Prostate gland (tissue), 2 donors: ENCODE measurements around the gene DUSP11. TPM values are rescaled to one million over a fixed set of nuclear protein-coding genes. Genes with fewer than 3 reads are reported as not detected.

Experiments
- DNase-seq: peaks from one replicate; pipeline ENCODE4 v3.0.0-alpha.2; 2019; ENCODE audit warnings: low spot score
- H3K27ac ChIP-seq, 2 donors: fragments of 200-600 bp; sonication (generic); 2 replicates each; pipeline ENCODE4 v1.5.1; 2017 to 2019
- H3K27me3 ChIP-seq: fragments of 200-600 bp; sonication (generic); replicated peaks from 2 replicates; pipeline ENCODE4 v1.5.1; 2019; ENCODE audit not compliant: insufficient read depth
- H3K36me3 ChIP-seq, 2 donors: fragments of 200-600 bp; sonication (generic); 1 replicate in 1 of 2; 2 replicates in 1 of 2; pipeline versions ENCODE4 v1.5.1 to v1.8.1; 2017 to 2019
- H3K4me1 ChIP-seq: fragments of 200-600 bp; sonication (generic); replicated peaks from 2 replicates; pipeline ENCODE4 v1.5.1; 2019
- H3K4me3 ChIP-seq, 2 donors: fragments of 200-600 bp; sonication (generic); 2 replicates each; pipeline ENCODE4 v1.5.1; 2017 to 2019
- H3K9me3 ChIP-seq: fragments of 200-600 bp; sonication (generic); 2 replicates; pipeline ENCODE4 v1.5.1; 2017
- POLR2A ChIP-seq: fragments of 450-650 bp; IDR thresholded peaks from one replicate; pipeline ENCODE4 v1.6.1; 2016; ENCODE audit warnings: antibody characterized with exemption, mild to moderate bottlenecking
- POLR2AphosphoS5 ChIP-seq: sonication (generic); formaldehyde crosslinking; IDR thresholded peaks from one replicate; pipeline ENCODE4 v1.6.1; 2017; ENCODE audit warnings: antibody characterized with exemption
- WGBS: methylation state at CpG from one replicate; pipeline ENCODE4 v1.1.5; 2018; 5-methylcytosine and 5-hydroxymethylcytosine counted together
- intact Hi-C: fragments of 100-400 bp; cut with DNase I; formaldehyde crosslinking; loops from one replicate; pipeline ENCODE4 v1.14.2; 2022
- total RNA-seq, 2 donors: library from RNA; depleted of rRNA; stranded (reverse); fragments of >200 nt; gene quantifications; one replicate each; pipeline ENCODE4 v1.1.0, GENCODE V29; 2016
- TF ChIP-seq, protein P1 (sequence below), 4 experiments: fragments of 200-600 bp in 2 of 4; fragments of 450-650 bp in 2 of 4; sonication (generic) in 2 of 4; IDR thresholded peaks; 1 replicate in 3 of 4; 2 replicates in 1 of 4; pipeline ENCODE4 v1.5.1; 2016 to 2019; ENCODE audit warnings: antibody characterized with exemption in 4 of 4, mild to moderate bottlenecking in 2 of 4, moderate library complexity in 2 of 4

The DUSP11 gene
- total RNA-seq, 2 donors from 2014 or later: 37.8 to 39.5 TPM

DNA sequence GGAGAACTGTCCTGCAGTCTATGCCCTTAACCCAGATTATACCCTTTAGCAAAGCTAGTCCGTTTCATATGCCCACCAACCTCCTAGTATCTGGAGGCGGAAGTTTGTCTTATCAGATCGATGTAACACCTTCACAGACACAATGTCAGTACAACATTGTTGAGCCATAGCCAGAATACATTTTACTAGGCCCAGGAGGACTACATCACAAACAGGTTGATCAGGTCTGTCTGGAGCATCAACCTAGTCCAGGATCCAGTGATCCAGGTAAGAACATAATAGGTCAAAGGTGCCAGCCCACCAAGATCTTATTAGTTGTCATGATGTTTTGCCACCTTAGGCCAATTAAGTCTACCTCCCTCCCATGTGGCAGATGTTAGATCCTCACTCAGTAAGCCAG, 40.8 kb downstream of the DUSP11 start:
- intact Hi-C loops: no loop called here
- TF ChIP-seq POLR2AphosphoS5: peak; percentile 41
- TF ChIP-seq, protein P1, sequence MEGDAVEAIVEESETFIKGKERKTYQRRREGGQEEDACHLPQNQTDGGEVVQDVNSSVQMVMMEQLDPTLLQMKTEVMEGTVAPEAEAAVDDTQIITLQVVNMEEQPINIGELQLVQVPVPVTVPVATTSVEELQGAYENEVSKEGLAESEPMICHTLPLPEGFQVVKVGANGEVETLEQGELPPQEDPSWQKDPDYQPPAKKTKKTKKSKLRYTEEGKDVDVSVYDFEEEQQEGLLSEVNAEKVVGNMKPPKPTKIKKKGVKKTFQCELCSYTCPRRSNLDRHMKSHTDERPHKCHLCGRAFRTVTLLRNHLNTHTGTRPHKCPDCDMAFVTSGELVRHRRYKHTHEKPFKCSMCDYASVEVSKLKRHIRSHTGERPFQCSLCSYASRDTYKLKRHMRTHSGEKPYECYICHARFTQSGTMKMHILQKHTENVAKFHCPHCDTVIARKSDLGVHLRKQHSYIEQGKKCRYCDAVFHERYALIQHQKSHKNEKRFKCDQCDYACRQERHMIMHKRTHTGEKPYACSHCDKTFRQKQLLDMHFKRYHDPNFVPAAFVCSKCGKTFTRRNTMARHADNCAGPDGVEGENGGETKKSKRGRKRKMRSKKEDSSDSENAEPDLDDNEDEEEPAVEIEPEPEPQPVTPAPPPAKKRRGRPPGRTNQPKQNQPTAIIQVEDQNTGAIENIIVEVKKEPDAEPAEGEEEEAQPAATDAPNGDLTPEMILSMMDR (IDR thresholded peaks at IDR 0.05): no peak
- no peak overlapping the region for H3K4me3 ChIP-seq

DNA sequence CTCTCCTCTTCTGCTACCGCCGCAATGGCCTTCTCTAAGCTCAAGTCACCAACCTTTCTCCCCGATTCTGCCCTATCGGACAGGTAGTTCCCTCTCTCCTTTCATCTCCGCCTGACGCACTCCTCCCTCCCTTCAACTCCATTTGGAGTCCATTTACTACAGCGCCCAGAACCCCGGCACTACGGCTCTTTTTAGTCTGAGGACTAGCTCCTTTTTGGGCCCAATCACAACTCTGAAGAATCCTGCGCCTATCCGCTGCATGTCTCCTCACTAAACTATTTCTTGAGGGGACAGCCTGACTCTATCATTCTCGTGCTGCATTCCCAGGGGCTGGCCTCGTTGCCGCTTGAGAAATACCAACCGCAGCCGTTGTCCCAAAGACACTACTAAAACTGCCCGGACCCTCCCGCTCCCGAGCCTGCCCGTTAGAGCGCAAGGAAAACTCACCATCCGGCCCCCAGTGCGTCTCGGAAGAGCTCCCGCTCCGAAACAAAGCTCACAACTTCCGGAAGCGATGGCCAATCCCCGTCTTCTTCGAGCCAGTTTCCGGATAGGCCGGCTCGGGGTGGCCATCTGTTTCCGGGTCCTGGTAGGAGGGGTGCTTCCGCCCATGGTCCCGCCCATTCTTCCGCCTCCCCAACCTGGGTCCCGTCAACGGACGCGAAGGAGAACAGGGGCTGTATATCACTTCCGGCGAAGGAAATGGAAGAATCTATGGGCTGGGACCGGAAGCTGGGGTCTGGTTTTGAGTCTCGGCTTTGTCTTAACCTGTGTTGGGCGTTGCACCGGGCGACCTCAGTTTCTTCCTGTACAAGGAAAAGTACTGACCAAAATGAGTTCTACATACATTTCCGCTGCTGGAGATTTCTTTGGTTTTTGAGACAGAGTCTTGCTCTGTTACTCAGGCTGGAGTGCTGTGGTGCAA, 42.8 kb downstream of the DUSP11 start, which contains the start of gene TPRKB:
Gene TPRKB, minus strand, starts transcription at position 491 of the 925 bp plus-strand sequence. CDS start 2,776 bp downstream, outside the sequence.
- Histone ChIP-seq H3K36me3 (no peaks in the 10 kb centered on the region), H3K4me3 (peak within 1 kb of the TSS; percentile 60 to 78), H3K9me3 (no peaks in the 10 kb centered on the region), H3K4me1 (peaks cover 10% of the 10 kb centered on the region), H3K27me3 (no peaks in the 10 kb centered on the region), H3K27ac (peak within 1 kb of the TSS; percentile 66 to 72)
- intact Hi-C loops: no loop called here
- TF ChIP-seq POLR2AphosphoS5 (peak; percentile 97), POLR2A (peak; percentile 25)
- TF ChIP-seq, protein P1 (IDR thresholded peaks at IDR 0.05): no peak
- 1% methylated on average over 49 of the region's 49 CpGs for WGBS
- peak; percentile 93 for DNase-seq

More for the DNA sequence above, 40.8 kb downstream of the DUSP11 start:
- peak; percentile 30 for DNase-seq
- 56% methylated on average over 3 of the region's 3 CpGs for WGBS
- no peaks in the 10 kb centered on the region for H3K9me3 ChIP-seq
- H3K27me3 ChIP-seq: no peaks in the 10 kb centered on the region
- no peaks in the 10 kb centered on the region for H3K36me3 ChIP-seq
- H3K27ac ChIP-seq: no peak overlapping the region
- peaks cover 10% of the 10 kb centered on the region for H3K4me1 ChIP-seq

DNA sequence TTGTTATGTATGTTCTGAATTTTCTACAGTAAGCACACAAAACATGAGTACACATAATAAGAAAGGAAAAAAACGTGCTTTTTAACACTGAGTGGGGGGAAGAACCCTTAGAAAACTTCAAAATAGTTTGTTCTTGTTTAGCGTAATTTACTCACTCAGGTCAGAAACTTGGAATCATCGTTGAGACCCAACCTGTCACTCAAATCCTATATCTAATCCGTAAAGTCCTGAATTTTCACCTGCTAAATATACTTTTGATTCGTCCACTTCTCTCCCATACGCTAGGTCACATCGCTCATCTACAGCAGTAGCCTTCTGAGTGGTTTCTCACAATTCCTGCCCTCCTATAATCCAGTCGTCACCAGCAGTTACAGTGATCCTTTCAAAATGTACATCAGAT, 43.5 kb downstream of the DUSP11 start:
- peak overlapping the region; percentile 66 to 72 for H3K27ac ChIP-seq
- H3K9me3 ChIP-seq: no peaks in the 10 kb centered on the region
- TF ChIP-seq POLR2A (no peak), POLR2AphosphoS5 (no peak)
- TF ChIP-seq, protein P1 (IDR thresholded peaks at IDR 0.05): no peak
- intact Hi-C loops: no loop called here
- no peaks in the 10 kb centered on the region for H3K36me3 ChIP-seq
- DNase-seq: no peak
- peaks cover 10% of the 10 kb centered on the region for H3K4me1 ChIP-seq
- peak overlapping the region; percentile 60 to 78 for H3K4me3 ChIP-seq
- WGBS: 11% methylated on average over 8 of the region's 8 CpGs
- no peaks in the 10 kb centered on the region for H3K27me3 ChIP-seq

DNA sequence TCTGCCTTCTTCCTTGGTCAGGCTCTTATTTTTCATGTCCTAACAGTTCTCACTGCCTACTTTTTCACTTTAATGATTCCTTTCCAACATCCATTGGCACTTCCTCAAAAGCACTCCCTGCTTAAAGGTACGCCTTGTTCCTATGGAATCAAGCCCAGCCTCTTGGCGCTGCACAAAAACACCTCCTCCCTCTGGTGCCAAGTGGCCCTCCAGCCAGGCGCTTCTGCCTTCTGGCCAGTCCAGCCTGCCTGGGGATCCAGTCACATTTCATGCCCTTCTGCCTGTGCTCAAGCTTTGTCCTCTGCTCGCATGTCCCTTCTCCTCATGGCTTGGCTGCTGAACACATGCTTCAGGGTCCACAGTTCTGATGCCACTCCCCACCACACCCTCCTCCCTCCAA, 49.1 kb downstream of the DUSP11 start:
- Histone ChIP-seq H3K27me3 (no peaks in the 10 kb centered on the region), H3K36me3 (no peaks in the 10 kb centered on the region), H3K27ac (peak overlapping the region; percentile 65 to 73), H3K9me3 (no peaks in the 10 kb centered on the region), H3K4me3 (no peak overlapping the region), H3K4me1 (peaks cover 3% of the 10 kb centered on the region)
- TF ChIP-seq POLR2AphosphoS5: peak; percentile 94
- TF ChIP-seq, protein P1 (IDR thresholded peaks at IDR 0.05): peak in 1 of 4 experiments; percentile 15
- TF ChIP-seq POLR2A: no peak
- intact Hi-C loops: no loop called here
- peak; percentile 88 for DNase-seq
- WGBS: 20% methylated on average over 4 of the region's 4 CpGs
